RWPE2 (cell line): ENCODE measurements around the gene NUDT4.
"Not testable (repeated sequence)": the region's sequence is repeated elsewhere in the genome, so short reads cannot be mapped to it uniquely, and the experiment has no call there.

ENCODE experiments used
- ATAC-seq: fragments of 200-7000 bp; cut with Tn5 transposase; 3 replicates; pipeline ENCODE4 v1.9.1; 2021; ENCODE audit warnings: low read depth
- DNase-seq: peaks from one replicate; pipeline ENCODE4 v3.0.0-alpha.2; 2020; ENCODE audit warnings: low spot score
- H3K27ac ChIP-seq: fragments of 450-650 bp; 2 replicates; pipeline ENCODE4 v1.5.1; 2017; ENCODE audit warnings: mild to moderate bottlenecking; ENCODE audit not compliant: poor library complexity, severe bottlenecking
- H3K27me3 ChIP-seq: fragments of 250-450 bp; sonication (Bioruptor Pico); 2 replicates; pipeline ENCODE4 v1.5.1; 2021; ENCODE audit warnings: mild to moderate bottlenecking, moderate library complexity; ENCODE audit not compliant: insufficient read depth, poor library complexity, severe bottlenecking
- H3K36me3 ChIP-seq: fragments of 250-450 bp; sonication (Bioruptor Pico); 2 replicates; pipeline ENCODE4 v1.5.1; 2020; ENCODE audit warnings: low read depth, mild to moderate bottlenecking, moderate library complexity
- H3K4me1 ChIP-seq: fragments of 250-450 bp; sonication (Bioruptor Pico); 2 replicates; pipeline ENCODE4 v1.5.1; 2021; ENCODE audit warnings: mild to moderate bottlenecking, moderate library complexity; ENCODE audit not compliant: insufficient read depth, poor library complexity, severe bottlenecking
- H3K4me3 ChIP-seq: fragments of 250-450 bp; sonication (Bioruptor Pico); 2 replicates; pipeline ENCODE4 v1.5.1; 2021; ENCODE audit warnings: mild to moderate bottlenecking, moderate library complexity; ENCODE audit not compliant: severe bottlenecking
- H3K9me3 ChIP-seq: fragments of 250-450 bp; sonication (Bioruptor Pico); 2 replicates; pipeline ENCODE4 v1.5.1; 2021; ENCODE audit warnings: mild to moderate bottlenecking, moderate library complexity; ENCODE audit not compliant: severe bottlenecking
- CTCF ChIP-seq: fragments of 450-650 bp; IDR thresholded peaks from one replicate; pipeline ENCODE4 v1.5.1; 2017; ENCODE audit warnings: mild to moderate bottlenecking, moderate library complexity; ENCODE audit not compliant: poor library complexity, severe bottlenecking

Gene NUDT4

GRCh38 chr12:93399183-93399863, 21.6 kb downstream of the NUDT4 start:
- not testable (repeated sequence) for H3K9me3 ChIP-seq, H3K27me3 ChIP-seq, DNase-seq, H3K27ac ChIP-seq, H3K4me3 ChIP-seq, H3K4me1 ChIP-seq
- ATAC-seq, result peak; percentile 99
- TF ChIP-seq CTCF, result peak; percentile 7
- H3K36me3 ChIP-seq, result peaks cover 50% of the 10 kb centered on the region

DNA sequence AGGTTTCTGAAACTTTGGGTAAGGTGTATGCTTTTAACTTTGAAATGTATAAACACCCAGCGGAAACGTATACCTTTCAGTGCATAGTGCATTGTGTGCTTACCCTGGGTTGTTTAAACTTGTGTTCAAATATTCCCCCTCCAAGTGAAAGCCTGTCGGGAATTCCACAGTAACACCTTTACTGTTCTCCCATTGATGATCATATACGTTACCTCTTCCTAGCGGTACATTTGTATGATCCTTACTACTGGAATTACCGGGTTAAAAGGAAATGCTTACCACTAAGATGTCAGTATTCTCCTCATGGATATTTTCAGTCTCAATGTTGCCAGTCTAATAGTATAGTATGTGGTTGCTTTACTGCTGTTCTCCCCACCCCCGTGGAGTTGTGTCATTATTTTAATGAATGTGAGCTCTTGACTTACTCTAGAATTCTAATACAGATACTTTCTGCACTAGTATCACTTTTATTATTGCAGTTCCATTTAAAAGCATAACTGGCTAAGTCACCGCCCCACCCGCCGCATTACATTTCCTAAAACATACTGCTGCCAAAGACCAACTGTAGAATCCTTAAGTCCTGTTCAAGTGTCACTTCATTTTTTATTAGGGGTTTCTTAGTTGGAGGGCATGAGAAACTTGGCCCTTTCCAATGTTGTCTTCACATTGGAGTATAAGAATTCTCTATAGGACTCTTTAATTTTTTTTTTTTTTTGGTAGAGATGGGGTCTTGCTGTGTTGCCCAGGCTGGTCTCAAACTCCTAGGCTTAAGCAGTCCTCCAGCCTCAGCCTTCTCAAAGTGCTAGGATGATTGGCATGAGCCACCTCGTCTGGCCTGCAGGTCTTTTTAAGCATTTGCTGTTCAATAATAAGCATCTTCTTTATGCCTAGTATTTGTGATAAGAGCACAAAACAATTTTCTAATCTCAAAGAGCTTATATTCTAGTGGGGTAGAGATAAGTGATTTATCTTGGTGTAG, 24.9 kb downstream of the NUDT4 start:
- no peak for TF ChIP-seq CTCF
- Histone ChIP-seq H3K27me3 (no peaks in the 10 kb centered on the region), H3K9me3 (no peaks in the 10 kb centered on the region), H3K4me1 (no peaks in the 10 kb centered on the region), H3K27ac (no peak overlapping the region), H3K36me3 (peaks cover 42% of the 10 kb centered on the region), H3K4me3 (no peak overlapping the region)
- DNase-seq (no peak), ATAC-seq (no peak)

GRCh38 chr12:93403988-93404803, 26.5 kb downstream of the NUDT4 start:
- Histone ChIP-seq H3K36me3 (peaks cover 44% of the 10 kb centered on the region), H3K4me1 (no peaks in the 10 kb centered on the region), H3K9me3 (no peaks in the 10 kb centered on the region), H3K4me3 (no peak overlapping the region), H3K27me3 (no peaks in the 10 kb centered on the region), H3K27ac (no peak overlapping the region)
- 0 out of 3 replicates have a peak, but pooled peaks have one; percentile 14 for ATAC-seq
- no peak for TF ChIP-seq CTCF
- no peak for DNase-seq

- no peak for TF ChIP-seq CTCF
- Histone ChIP-seq H3K4me1 (no peaks in the 10 kb centered on the region), H3K27me3 (no peaks in the 10 kb centered on the region), H3K27ac (no peak overlapping the region), H3K36me3 (peaks cover 54% of the 10 kb centered on the region), H3K9me3 (no peaks in the 10 kb centered on the region), H3K4me3 (no peak overlapping the region)
- no peak for DNase-seq
- peak; percentile 13; the same call in 1 of the 3 replicates for ATAC-seq
Measured at GRCh38 chr12:93404961-93405849, 27.5 kb downstream of the NUDT4 start.
